K562 (cell line): ENCODE data around the gene IL12RB2. TPM values are rescaled to one million over a fixed set of nuclear protein-coding genes. Genes with fewer than 3 reads are reported as not detected.

Source experiments
- ATAC-seq: fragments of 200-7000 bp; cut with Tn5 transposase; 3 replicates; pipeline ENCODE4 v1.9.1; 2020; ENCODE audit warnings: moderate library complexity
- BruUV-seq: library from RNA; stranded (reverse); fragments of 400-500 nt; replicated peaks from 2 replicates; lab custom pipeline; 2021; lab: Mats Ljungman, UMichigan
- CTCF ChIA-PET: fragments of 300-600 bp; formaldehyde crosslinking; extraction: SDS; loops from one replicate; lab custom pipeline; 2021; ENCODE audit warnings: low intra/inter-chr PET ratio; lab: Yijun Ruan, JAX
- POLR2A ChIA-PET: fragments of 300-600, 350-650 bp; sonication (Branson Sonifier 250); formaldehyde crosslinking; extraction: SDS; loops from one replicate; lab custom pipeline; 2021; ENCODE audit warnings: antibody characterized with exemption, inconsistent platforms; lab: Yijun Ruan, JAX
- DNase-seq, 4 experiments: peaks; one replicate each; pipeline versions ENCODE4 v3.0.0 to v3.0.0-alpha.2; 2011 to 2018; ENCODE audit warnings: low spot score in 3 of 4, mixed read lengths in 3 of 4; ENCODE audit errors: extremely low read depth in 1 of 4
- FAIRE-seq: peaks from 2 replicates; lab custom pipeline; 2011; peaks lifted over from hg19 to GRCh38; lab: Jason Lieb, UNC
- H2AFZ ChIP-seq: 2 replicates; pipeline ENCODE4 v1.6.0; 2011; ENCODE audit warnings: low read depth, low read length, control low read depth, inconsistent platforms
- H3K27ac ChIP-seq: fragments of 200-600 bp; 3 replicates; pipeline ENCODE4 v1.8.0; 2011; ENCODE audit warnings: low read depth, mild to moderate bottlenecking, control low read depth, inconsistent platforms, low read length, moderate library complexity, mixed read lengths; ENCODE audit errors: extremely low read depth
- H3K27me3 ChIP-seq, 2 experiments: fragments of 300-600 bp in 1 of 2; 2 replicates in 1 of 2; 3 replicates in 1 of 2; pipeline versions ENCODE4 v1.6.0 to v1.8.0; 2011; ENCODE audit warnings: inconsistent platforms in 2 of 2, low read length in 2 of 2, mild to moderate bottlenecking in 1 of 2, mixed read lengths in 1 of 2, moderate library complexity in 1 of 2; ENCODE audit not compliant: control insufficient read depth in 2 of 2, insufficient read depth in 2 of 2
- H3K36me3 ChIP-seq: fragments of 300-600 bp; 3 replicates; pipeline ENCODE4 v1.8.0; 2011; ENCODE audit warnings: mild to moderate bottlenecking, low read length, inconsistent platforms; ENCODE audit not compliant: control insufficient read depth, insufficient read depth
- H3K4me1 ChIP-seq, 2 experiments: fragments of 200-600 bp in 1 of 2; replicated peaks in 1 of 2; 2 replicates in 1 of 2; 3 replicates in 1 of 2; pipeline versions ENCODE4 v1.5.1 to v1.8.0; 2011; ENCODE audit warnings: inconsistent platforms in 2 of 2, low read length in 2 of 2, mild to moderate bottlenecking in 1 of 2, mixed read lengths in 1 of 2, moderate library complexity in 1 of 2; ENCODE audit not compliant: control insufficient read depth in 2 of 2, insufficient read depth in 2 of 2
- H3K4me2 ChIP-seq: 2 replicates; pipeline ENCODE4 v1.6.1; 2011; ENCODE audit warnings: low read length, control low read depth, inconsistent platforms, mixed read lengths; ENCODE audit not compliant: insufficient read depth
- H3K4me3 ChIP-seq: fragments of 200-600 bp; sonication (generic), shearing (Covaris generic); 2 replicates; pipeline ENCODE4 v1.5.1; 2016; ENCODE audit warnings: control low read depth, inconsistent platforms
- H3K79me2 ChIP-seq: fragments of 200-600 bp; 3 replicates; pipeline ENCODE4 v1.8.0; 2011; ENCODE audit warnings: low read length, inconsistent platforms; ENCODE audit not compliant: control insufficient read depth, insufficient read depth
- H3K9ac ChIP-seq, 2 experiments: 2 replicates each; pipeline versions ENCODE4 v1.6.0 to v1.6.1; 2011; ENCODE audit warnings: low read depth in 2 of 2, low read length in 2 of 2, control low read depth in 1 of 2, inconsistent platforms in 1 of 2, mild to moderate bottlenecking in 1 of 2, mixed read lengths in 1 of 2; ENCODE audit not compliant: insufficient read depth in 1 of 2
- H3K9me1 ChIP-seq: one replicate; pipeline ENCODE4 v1.6.0; 2011; ENCODE audit warnings: inconsistent platforms, mild to moderate bottlenecking, low read length, moderate library complexity; ENCODE audit not compliant: control insufficient read depth, insufficient read depth
- H3K9me3 ChIP-seq: replicated peaks from 2 replicates; pipeline ENCODE4 v1.5.1; 2011; ENCODE audit warnings: low read depth, low read length, inconsistent platforms; ENCODE audit not compliant: control insufficient read depth, insufficient read depth
- H4K20me1 ChIP-seq: replicated peaks from 2 replicates; pipeline ENCODE4 v1.6.1; 2011; ENCODE audit warnings: low read length, inconsistent platforms, mixed read lengths; ENCODE audit not compliant: control insufficient read depth, insufficient read depth
- CBX2 ChIP-seq: fragments of 200-600 bp; sonication (generic); IDR thresholded peaks from one replicate; pipeline ENCODE4 v1.6.1; 2012; ENCODE audit warnings: mild to moderate bottlenecking, low read length, inconsistent platforms; ENCODE audit not compliant: insufficient read depth, poor library complexity, severe bottlenecking
- ELF4 ChIP-seq: fragments of 450-650 bp; formaldehyde crosslinking; IDR thresholded peaks from 2 replicates; pipeline ENCODE4 v1.4.0; 2022; ENCODE audit warnings: missing genetic modification characterization
- EP300 ChIP-seq: IDR thresholded peaks from 2 replicates; pipeline ENCODE4 v1.6.1; 2012; ENCODE audit warnings: low read length, improper control_type of control experiment
- GTF2F1 ChIP-seq: IDR thresholded peaks from 2 replicates; pipeline ENCODE4 v1.6.1; 2011; ENCODE audit warnings: low read depth, low read length, improper control_type of control experiment
- HNRNPK ChIP-seq: fragments of 200-400 bp; formaldehyde crosslinking; IDR thresholded peaks from one replicate; pipeline ENCODE4 v1.6.1; 2018; ENCODE audit warnings: mild to moderate bottlenecking, low read depth, low read length; ENCODE audit not compliant: poor library complexity, severe bottlenecking
- JUND ChIP-seq, 2 experiments: IDR thresholded peaks; 2 replicates in 1 of 2; 3 replicates in 1 of 2; pipeline ENCODE4 v1.6.1; 2011; ENCODE audit warnings: borderline replicate concordance in 2 of 2, low read depth in 2 of 2, low read length in 2 of 2, improper control_type of control experiment in 1 of 2, missing biosample characterization in 1 of 2, missing genetic modification characterization in 1 of 2, missing genetic modification reagents in 1 of 2
- NFYB ChIP-seq: IDR thresholded peaks from 2 replicates; pipeline ENCODE4 v1.6.1; 2011; ENCODE audit warnings: mild to moderate bottlenecking, moderate library complexity; ENCODE audit not compliant: insufficient read length; ENCODE audit errors: extremely low read depth
- POLR2AphosphoS5 ChIP-seq: IDR thresholded peaks from 2 replicates; pipeline ENCODE4 v1.6.1; 2011; ENCODE audit warnings: mild to moderate bottlenecking, low read depth, low read length, moderate library complexity; ENCODE audit not compliant: control insufficient read depth, insufficient read depth
- POLR2B ChIP-seq: fragments of 450-650 bp; IDR thresholded peaks from 2 replicates; pipeline ENCODE4 v1.6.1; 2018; ENCODE audit warnings: low read depth; ENCODE audit not compliant: partially characterized antibody
- POLR2G ChIP-seq: fragments of 200-400 bp; formaldehyde crosslinking; IDR thresholded peaks from 2 replicates; pipeline ENCODE4 v1.6.1; 2017; ENCODE audit warnings: low read depth, mild to moderate bottlenecking, antibody characterized with exemption, low read length, moderate library complexity
- PRPF4 ChIP-seq: fragments of 200-400 bp; formaldehyde crosslinking; IDR thresholded peaks from one replicate; pipeline ENCODE4 v1.6.1; 2017; ENCODE audit warnings: low read length, low read depth, mild to moderate bottlenecking; ENCODE audit not compliant: insufficient read depth, poor library complexity, severe bottlenecking
- RNF2 ChIP-seq: sonication (generic); IDR thresholded peaks from 2 replicates; pipeline ENCODE4 v1.6.1; 2016
- SAFB2 ChIP-seq: fragments of 200-400 bp; formaldehyde crosslinking; IDR thresholded peaks from 2 replicates; pipeline ENCODE4 v1.6.1; 2018; ENCODE audit warnings: borderline replicate concordance, low read length, low read depth, moderate library complexity; ENCODE audit not compliant: severe bottlenecking
- SMARCB1 ChIP-seq: IDR thresholded peaks from 2 replicates; pipeline ENCODE4 v1.6.1; 2011; ENCODE audit warnings: improper control_type of control experiment, low read depth; ENCODE audit not compliant: insufficient read length
- UBTF ChIP-seq, 2 experiments: IDR thresholded peaks; 2 replicates each; pipeline ENCODE4 v1.6.1; 2012; ENCODE audit warnings: improper control_type of control experiment in 2 of 2, low read depth in 2 of 2, low read length in 2 of 2, borderline replicate concordance in 1 of 2
- ZBTB33 ChIP-seq: sonication (generic); formaldehyde crosslinking; IDR thresholded peaks from 2 replicates; pipeline ENCODE4 v1.8.1; 2023; ENCODE audit warnings: mild to moderate bottlenecking, missing genetic modification reagents
- ZC3H4 ChIP-seq: sonication (generic); formaldehyde crosslinking; IDR thresholded peaks from 2 replicates; pipeline ENCODE4 v1.9.0; 2021; ENCODE audit warnings: missing genetic modification reagents, borderline replicate concordance
- ZNF217 ChIP-seq: sonication (generic); formaldehyde crosslinking; IDR thresholded peaks from 2 replicates; pipeline ENCODE4 v1.8.0; 2022; ENCODE audit warnings: mild to moderate bottlenecking, missing genetic modification reagents
- ZNF282 ChIP-seq: sonication (generic); formaldehyde crosslinking; IDR thresholded peaks from 2 replicates; pipeline ENCODE4 v1.8.1; 2023; ENCODE audit warnings: missing genetic modification reagents
- WGBS: fragments of 100-300 bp; shearing (Covaris generic); methylation state at CpG from one replicate; pipeline ENCODE4 v1.1.6; 2016; ENCODE audit warnings: low coverage, mixed read lengths; ENCODE audit not compliant: insufficient coverage; ENCODE audit errors: missing lambda C conversion rate; 5-methylcytosine and 5-hydroxymethylcytosine counted together
- in situ Hi-C: fragments of 300-500 bp; cut with MboI; formaldehyde crosslinking; loops from 4 replicates; pipeline ENCODE4 v1.15.0; 2018; ENCODE audit warnings: inconsistent platforms, mixed read lengths
- intact Hi-C: fragments of 100-400 bp; cut with micrococcal nuclease; formaldehyde crosslinking; loops from 2 replicates; pipeline ENCODE4 v1.14.2; 2022
- polyA plus RNA-seq, 8 experiments: library from polyadenylated mRNA; depleted of rRNA in 4 of 8; stranded (reverse) in 5 of 8; unstranded in 3 of 8; fragments of >200 nt; fragmentation: Nextera tagmentation in 2 of 8; fragmentation: Illumina TruSeq in 1 of 8; extraction: Ambion mirVana in 2 of 8; extraction: Trizol in 1 of 8; gene quantifications; 2 replicates each; pipeline versions ENCODE4 v1.2.1 to v1.2.3, GENCODE V29; 2011 to 2014; ENCODE audit warnings: inconsistent platforms in 1 of 8, missing spikeins in 1 of 8
- total RNA-seq, 7 experiments: library from RNA; depleted of rRNA in 6 of 7; stranded (reverse); fragments of >200 nt in 6 of 7; fragmentation: Illumina TruSeq in 2 of 7; extraction: Trizol in 2 of 7; gene quantifications; 2 replicates each; pipeline versions ENCODE4 v1.2.1 to v1.2.3, GENCODE V29; 2011 to 2021; ENCODE audit warnings: low replicate concordance in 1 of 7

IL12RB2 gene
- total and polyA plus RNA-seq, 9 of the 15 experiments (the other 6 are each of a cell fraction or from before 2014, with no cell fraction given), result 0.39 to 3.3 (median 1.9) TPM

DNA sequence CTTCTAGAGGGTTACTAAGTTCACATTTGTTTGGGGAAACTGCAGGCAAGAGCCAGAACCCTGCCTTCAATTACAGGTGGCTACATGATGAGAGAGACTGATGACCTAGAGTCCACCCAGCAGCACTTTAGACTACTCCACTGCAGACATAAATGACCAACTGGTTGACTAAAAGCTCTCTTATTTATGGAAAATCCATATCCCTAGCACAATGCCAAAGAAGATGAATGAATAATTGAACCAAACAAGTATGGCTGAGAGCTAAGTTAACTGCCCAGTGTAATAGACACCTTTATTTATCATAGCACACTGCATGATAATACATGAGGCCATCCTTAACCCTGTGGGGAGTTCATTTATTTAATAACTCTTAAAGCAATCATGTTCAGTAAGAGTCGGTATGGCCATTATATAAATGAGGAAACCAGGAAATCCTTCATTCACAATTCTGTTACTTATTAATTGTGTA lies 60.4 kb downstream of the IL12RB2 start:
- no peaks in the 10 kb centered on the region for H3K9me3 ChIP-seq
- H4K20me1 ChIP-seq, result no peaks in the 10 kb centered on the region
- whole genome bisulfite sequencing, result 61% methylated on average over 1 of the region's 1 CpG
- in situ Hi-C loops, result no loop called here
- no peaks in the 10 kb centered on the region for H3K36me3 ChIP-seq
- H3K9me1 ChIP-seq, result no peaks in the 10 kb centered on the region
- ChIA-PET POLR2A (interaction anchor here (1.0 to 1.3 kb wide), 2 partner anchors 9 to 12 kb away, joined by 4 to 7 read pairs; no protein-coding TSS in a partner anchor), CTCF (no interaction called here)
- no peak overlapping the region for H3K27ac ChIP-seq
- H3K27me3 ChIP-seq, result no peaks in the 10 kb centered on the region
- FAIRE-seq (peak; percentile 11), DNase-seq (no peak), ATAC-seq (peak; percentile 49)
- intact Hi-C loops, result no loop called here
- no peak overlapping the region for H2AFZ ChIP-seq
- no peak overlapping the region for H3K4me3 ChIP-seq
- BruUV-seq, result no TSS peak
- no peak overlapping the region for H3K9ac ChIP-seq
- no peaks in the 10 kb centered on the region for H3K79me2 ChIP-seq
- no peaks in the 10 kb centered on the region; a peak in 1 of 5 replicates for H3K4me1 ChIP-seq
- no peak overlapping the region for H3K4me2 ChIP-seq
- no peak for TF ChIP-seq NFYB
- no peak for TF ChIP-seq PRPF4
- no peak for TF ChIP-seq JUND (IDR thresholded peaks at IDR 0.05; ENCODE audit: borderline replicate concordance, low read depth, low read length)
- TF ChIP-seq JUND (tag; IDR thresholded peaks at IDR 0.05; ENCODE audit: borderline replicate concordance, low read depth, low read length), result no peak
- TF ChIP-seq GTF2F1, result no peak
- TF ChIP-seq SAFB2, result no peak
- TF ChIP-seq RNF2, result no peak
- no peak for TF ChIP-seq ZNF217 (CRISPR knock-in tag)
- no peak for TF ChIP-seq ZBTB33 (CRISPR knock-in tag)
- TF ChIP-seq ZNF282 (CRISPR knock-in tag), result no peak
- TF ChIP-seq EP300, result no peak
- TF ChIP-seq ZC3H4 (CRISPR knock-in tag), result no peak
- no peak for TF ChIP-seq POLR2G
- TF ChIP-seq POLR2B, result no peak
- no peak for TF ChIP-seq UBTF (IDR thresholded peaks at IDR 0.05; ENCODE audit: borderline replicate concordance in 1 of 2, low read depth in 2 of 2, low read length in 2 of 2)
- TF ChIP-seq ELF4 (CRISPR knock-in tag), result no peak
- no peak for TF ChIP-seq SMARCB1
- no peak for TF ChIP-seq POLR2AphosphoS5
- no peak for TF ChIP-seq HNRNPK
- TF ChIP-seq CBX2, result no peak
